Mucosa of rectum (tissue), 2 donors: ENCODE measurements around the gene ZBTB46.

Experiments
- H3K27ac ChIP-seq, 2 donors: one replicate each; pipeline ENCODE4 v1.7.0; 2013; ENCODE audit warnings: inconsistent platforms in 2 of 2, low read depth in 2 of 2, low read length in 2 of 2
- H3K27me3 ChIP-seq, 2 donors: one replicate each; pipeline ENCODE4 v1.7.0; 2013; ENCODE audit warnings: low read length in 2 of 2; ENCODE audit not compliant: control insufficient read depth in 2 of 2, insufficient read depth in 2 of 2
- H3K36me3 ChIP-seq, 2 donors: one replicate each; pipeline ENCODE4 v1.7.0; 2013; ENCODE audit warnings: low read length in 2 of 2; ENCODE audit not compliant: control insufficient read depth in 2 of 2, insufficient read depth in 2 of 2
- H3K4me1 ChIP-seq, 2 donors: one replicate each; pipeline ENCODE4 v1.7.0; 2013; ENCODE audit warnings: low read length in 2 of 2, mild to moderate bottlenecking in 1 of 2; ENCODE audit not compliant: control insufficient read depth in 2 of 2, insufficient read depth in 2 of 2
- H3K4me3 ChIP-seq, 2 donors: one replicate each; pipeline ENCODE4 v1.7.0; 2013; ENCODE audit warnings: low read length in 2 of 2
- H3K9ac ChIP-seq, 2 donors: one replicate each; pipeline ENCODE4 v1.7.0; 2013; ENCODE audit warnings: low read length in 2 of 2, low read depth in 1 of 2, mild to moderate bottlenecking in 1 of 2
- H3K9me3 ChIP-seq, 2 donors: one replicate each; pipeline ENCODE4 v1.7.0; 2013; ENCODE audit warnings: low read length in 2 of 2; ENCODE audit not compliant: control insufficient read depth in 2 of 2
- donor health status: healthy.
- donor health status: Normal muscosa, but diverticular disease.

ZBTB46 gene

DNA sequence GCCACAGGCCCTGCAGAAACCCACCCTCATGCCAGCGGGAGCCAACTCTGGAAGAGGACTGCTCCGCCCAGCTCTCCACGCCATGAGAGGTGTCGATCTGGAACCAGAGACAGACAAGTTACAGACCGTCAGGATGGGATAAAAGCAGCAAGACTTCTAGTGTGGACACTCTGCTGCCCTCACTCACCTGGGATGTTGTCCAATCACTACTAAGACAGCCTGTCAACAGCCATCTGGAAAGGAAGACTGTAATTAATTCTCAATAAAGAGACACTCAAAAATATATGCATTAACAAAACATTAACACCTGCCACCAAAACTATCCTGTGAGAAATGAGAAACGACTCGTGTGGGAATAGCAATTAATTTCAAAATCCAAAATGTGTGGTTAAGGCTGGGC, 63.2 kb downstream of the ZBTB46 start:
- H3K36me3 ChIP-seq: no peaks in the 10 kb centered on the region
- no peaks in the 10 kb centered on the region for H3K27me3 ChIP-seq
- no peaks in the 10 kb centered on the region for H3K9me3 ChIP-seq
- H3K9ac ChIP-seq: no peak overlapping the region
- H3K4me1 ChIP-seq: no peaks in the 10 kb centered on the region
- no peak overlapping the region for H3K4me3 ChIP-seq
- no peak overlapping the region for H3K27ac ChIP-seq

DNA sequence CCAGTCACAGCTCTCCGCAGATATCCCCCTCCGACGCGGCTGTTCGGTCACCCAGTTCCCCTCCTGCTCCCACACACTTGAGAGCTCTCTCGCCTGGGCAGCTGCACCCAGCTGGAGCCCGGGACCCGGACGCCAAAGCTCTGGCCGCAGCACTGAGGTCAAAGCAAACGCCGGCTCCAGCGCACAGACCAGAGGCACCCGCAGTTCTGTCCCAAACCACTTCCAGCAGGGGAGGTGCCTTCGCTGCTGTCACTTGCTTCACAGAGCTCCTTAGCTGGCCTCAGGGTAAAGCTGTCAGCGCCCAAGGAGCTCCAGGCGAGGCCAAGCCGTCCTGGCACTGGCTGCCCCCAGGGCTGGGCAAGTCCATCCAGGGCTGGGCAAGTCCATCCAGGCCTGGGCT, 63.6 kb downstream of the ZBTB46 start:
- H3K4me3 ChIP-seq: no peak overlapping the region
- H3K9ac ChIP-seq: no peak overlapping the region
- H3K4me1 ChIP-seq: no peaks in the 10 kb centered on the region
- no peak overlapping the region for H3K27ac ChIP-seq
- H3K27me3 ChIP-seq: no peaks in the 10 kb centered on the region
- no peaks in the 10 kb centered on the region for H3K36me3 ChIP-seq
- H3K9me3 ChIP-seq: no peaks in the 10 kb centered on the region

DNA sequence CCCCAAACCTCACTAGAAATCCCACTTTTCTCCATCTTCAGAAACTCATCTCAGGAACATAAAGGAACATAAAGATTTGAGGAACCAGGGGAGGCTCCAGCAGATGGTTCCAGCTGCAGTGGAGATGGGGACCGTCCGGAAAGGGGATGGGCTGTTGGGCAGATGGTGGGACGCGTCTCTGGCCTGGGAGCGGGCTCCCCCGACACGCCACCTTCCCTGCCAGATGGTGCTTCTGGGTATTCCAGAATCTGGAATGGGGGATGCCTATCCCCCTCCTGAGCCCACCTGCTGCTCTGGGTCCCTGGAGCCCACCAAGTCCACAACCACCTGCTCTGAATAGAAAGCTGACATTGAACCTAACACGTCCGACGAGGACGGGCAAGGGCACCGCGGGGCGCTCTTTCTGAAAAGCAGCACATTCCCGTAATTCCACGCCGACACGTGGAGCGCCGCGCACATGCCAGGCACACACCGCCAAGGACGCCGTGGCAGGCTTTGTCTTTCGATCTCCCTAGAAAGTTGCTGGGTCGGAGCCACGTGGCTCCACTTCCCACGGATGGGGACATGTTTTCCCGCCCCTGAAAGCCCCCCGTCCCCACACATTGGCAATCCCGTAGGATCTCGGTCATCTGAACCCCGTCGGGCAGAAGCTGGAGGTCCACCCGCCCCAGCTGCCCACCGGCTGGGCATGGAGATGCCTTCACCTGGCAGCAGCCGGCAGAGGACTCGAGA, 64.2 kb downstream of the ZBTB46 start:
- Histone ChIP-seq H3K4me1 (no peaks in the 10 kb centered on the region), H3K36me3 (no peaks in the 10 kb centered on the region), H3K4me3 (no peak overlapping the region), H3K27ac (no peak overlapping the region), H3K9ac (no peak overlapping the region), H3K9me3 (no peaks in the 10 kb centered on the region), H3K27me3 (no peaks in the 10 kb centered on the region)

DNA sequence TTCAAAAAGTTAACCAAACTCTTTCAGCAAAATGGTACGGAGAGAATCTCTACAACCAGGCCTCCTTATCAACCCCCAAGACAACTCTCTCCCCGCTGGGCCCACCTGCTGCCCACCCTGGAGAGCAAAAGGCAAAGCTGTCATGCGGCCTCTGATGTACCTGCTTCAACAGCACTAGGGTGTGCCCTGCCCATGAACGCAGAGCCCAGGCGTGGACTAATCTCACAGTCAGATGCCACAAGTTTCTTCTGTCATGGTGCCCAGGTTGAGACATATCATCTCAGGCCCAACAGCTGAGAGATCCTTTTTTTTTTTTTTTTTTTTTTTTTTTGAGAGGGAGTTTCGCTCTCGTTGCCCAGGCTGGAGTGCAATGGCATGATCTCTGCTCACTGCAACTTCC, 65.2 kb downstream of the ZBTB46 start:
- Histone ChIP-seq H3K9ac (no peak overlapping the region), H3K27me3 (no peaks in the 10 kb centered on the region), H3K36me3 (no peaks in the 10 kb centered on the region), H3K4me1 (no peaks in the 10 kb centered on the region), H3K4me3 (no peak overlapping the region), H3K9me3 (no peaks in the 10 kb centered on the region), H3K27ac (no peak overlapping the region)

DNA sequence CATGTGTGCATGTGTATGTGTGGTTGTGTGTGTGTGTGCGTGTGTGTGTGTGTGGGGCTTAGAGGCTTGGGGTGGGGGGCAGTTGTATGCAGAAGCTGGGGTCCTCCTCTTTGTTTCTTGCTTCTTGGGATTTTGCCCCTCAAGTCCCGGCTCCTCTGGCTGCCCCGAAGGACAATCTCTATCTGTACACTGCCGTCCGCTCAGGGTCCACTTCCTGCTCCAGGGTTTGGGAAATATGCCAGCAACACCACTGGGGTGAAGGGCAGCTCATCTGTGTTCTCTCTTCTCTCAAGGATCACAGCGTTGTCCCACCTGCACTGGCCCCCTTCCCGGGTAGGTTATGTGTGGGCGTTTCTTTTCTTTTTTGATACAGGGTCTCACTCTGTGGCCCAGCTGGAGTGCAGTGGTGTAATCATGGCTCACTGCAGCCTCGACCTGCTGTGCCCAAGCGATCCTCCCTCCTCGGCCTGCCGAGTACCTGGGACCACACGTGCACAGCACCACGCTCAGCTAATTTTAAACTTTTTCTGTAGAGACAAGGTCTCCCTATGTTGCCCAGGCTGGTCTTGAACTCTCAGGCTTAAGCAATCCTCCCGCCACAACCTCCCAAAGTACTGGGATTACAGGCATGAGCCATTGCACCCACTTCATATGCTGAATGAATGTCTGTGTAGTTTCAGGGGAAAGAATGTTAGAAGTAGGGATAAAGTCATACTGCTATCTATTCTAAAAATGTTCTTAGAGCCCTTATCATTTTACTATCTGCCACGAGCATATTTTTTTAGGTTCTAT, 65.8 kb downstream of the ZBTB46 start:
- H3K9ac ChIP-seq: no peak overlapping the region
- H3K9me3 ChIP-seq: no peaks in the 10 kb centered on the region
- H3K27me3 ChIP-seq: no peaks in the 10 kb centered on the region
- no peaks in the 10 kb centered on the region for H3K36me3 ChIP-seq
- no peaks in the 10 kb centered on the region for H3K4me1 ChIP-seq
- no peak overlapping the region for H3K4me3 ChIP-seq
- H3K27ac ChIP-seq: no peak overlapping the region

DNA sequence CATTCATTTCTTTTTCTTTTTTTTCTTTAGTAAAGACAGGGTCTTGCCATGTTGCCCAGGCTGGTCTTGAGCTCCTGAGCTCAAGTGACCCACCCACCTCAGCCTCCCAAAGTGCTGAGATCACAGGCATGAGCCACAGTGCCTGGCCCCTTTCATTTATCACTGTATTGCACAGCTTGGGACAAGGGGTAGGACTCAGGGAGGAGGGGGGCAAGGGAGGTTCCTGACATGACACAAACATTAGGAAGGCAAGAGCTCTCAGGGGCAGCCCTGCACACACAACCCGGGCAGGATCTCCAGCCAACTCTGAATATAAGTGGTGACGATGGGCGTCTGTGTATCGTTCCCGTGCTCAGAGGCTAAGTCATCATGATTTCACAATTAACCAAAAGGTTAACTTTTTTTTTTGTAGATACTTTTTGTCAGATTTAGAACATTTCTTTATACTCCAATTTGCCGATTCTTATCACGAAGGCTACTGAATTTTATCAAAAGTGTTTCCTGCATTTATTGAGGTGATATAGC, 71.6 kb downstream of the ZBTB46 start:
- no peaks in the 10 kb centered on the region for H3K36me3 ChIP-seq
- no peaks in the 10 kb centered on the region for H3K27me3 ChIP-seq
- no peak overlapping the region for H3K27ac ChIP-seq
- H3K4me1 ChIP-seq: no peaks in the 10 kb centered on the region
- no peaks in the 10 kb centered on the region for H3K9me3 ChIP-seq
- H3K4me3 ChIP-seq: no peak overlapping the region
- no peak overlapping the region for H3K9ac ChIP-seq

DNA sequence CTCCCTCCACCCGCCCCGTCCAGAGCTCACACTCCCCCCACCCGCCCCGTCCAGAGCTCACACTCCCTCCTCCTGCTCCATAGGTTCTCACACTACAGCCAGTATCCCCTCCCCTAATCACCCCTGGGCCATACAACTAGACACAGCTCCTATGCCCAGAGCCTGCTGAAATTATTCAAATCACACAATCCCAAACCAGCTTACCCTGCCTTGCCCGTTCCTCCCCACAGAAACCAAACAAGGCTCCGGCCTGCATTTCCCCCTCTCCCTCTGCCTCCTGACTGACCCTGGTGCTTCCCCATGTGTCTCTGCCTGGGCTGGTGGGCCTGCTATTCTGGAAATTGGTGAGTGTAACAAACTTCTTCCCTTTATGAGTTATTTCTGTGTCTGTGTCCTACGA, 72.9 kb downstream of the ZBTB46 start:
- Histone ChIP-seq H3K27ac (no peak overlapping the region), H3K4me1 (no peaks in the 10 kb centered on the region), H3K9ac (no peak overlapping the region), H3K9me3 (no peaks in the 10 kb centered on the region), H3K27me3 (no peaks in the 10 kb centered on the region), H3K36me3 (no peaks in the 10 kb centered on the region), H3K4me3 (no peak overlapping the region)

DNA sequence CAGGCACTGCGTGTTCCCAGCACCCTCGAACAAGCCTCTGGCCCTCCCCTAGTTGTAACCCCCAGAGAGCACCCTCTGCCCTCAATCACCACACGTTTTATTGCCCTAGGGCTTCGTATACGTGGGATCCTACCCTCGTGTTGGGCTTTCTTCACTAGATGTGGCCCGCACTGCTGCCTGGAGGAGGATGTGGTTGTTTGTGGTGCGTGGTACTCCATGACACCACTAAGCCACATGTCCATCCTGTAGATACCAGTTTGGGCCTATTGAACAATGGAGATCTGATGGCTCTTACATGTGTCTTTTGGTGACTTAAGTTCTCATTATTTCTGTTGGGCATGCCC, 74.4 kb downstream of the ZBTB46 start:
- H3K4me1 ChIP-seq: no peaks in the 10 kb centered on the region
- H3K36me3 ChIP-seq: no peaks in the 10 kb centered on the region
- no peak overlapping the region for H3K4me3 ChIP-seq
- no peaks in the 10 kb centered on the region for H3K9me3 ChIP-seq
- no peaks in the 10 kb centered on the region for H3K27me3 ChIP-seq
- H3K9ac ChIP-seq: no peak overlapping the region
- H3K27ac ChIP-seq: no peak overlapping the region

DNA sequence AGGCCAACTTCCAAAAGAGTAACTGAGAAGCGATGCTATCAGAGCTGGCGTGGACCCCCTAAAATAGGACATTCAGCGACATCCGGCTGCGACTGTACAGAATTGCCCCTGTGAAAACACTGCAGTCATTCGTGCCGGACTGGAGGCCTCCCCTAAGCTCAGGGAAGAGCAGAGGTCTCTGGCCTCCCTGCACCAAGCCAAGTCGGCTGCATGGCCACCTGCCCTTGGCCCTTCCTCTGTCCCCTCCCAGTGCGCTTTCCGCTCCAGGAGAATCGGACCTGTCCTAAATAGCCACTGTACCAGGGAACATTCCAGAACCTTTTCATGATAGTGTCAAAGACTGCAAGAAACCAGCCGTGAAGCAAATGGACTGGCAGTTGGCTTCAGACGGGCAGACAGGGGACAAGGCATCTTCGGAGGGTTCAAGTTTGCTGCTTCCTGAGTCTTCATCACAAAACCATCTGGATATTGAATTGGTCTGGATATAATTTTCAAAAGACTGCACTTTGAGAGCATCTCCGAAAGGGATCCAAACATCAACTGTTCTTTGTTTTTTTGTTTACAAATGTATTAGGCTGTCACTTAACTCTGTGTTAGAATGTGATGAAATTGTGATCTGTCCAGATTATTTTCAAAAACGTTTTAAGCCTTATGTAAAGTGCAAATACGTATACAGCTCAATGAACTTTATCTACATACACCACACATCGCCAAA, 75.0 kb downstream of the ZBTB46 start:
- Histone ChIP-seq H3K4me3 (no peak overlapping the region), H3K9ac (no peak overlapping the region), H3K36me3 (no peaks in the 10 kb centered on the region), H3K9me3 (no peaks in the 10 kb centered on the region), H3K27me3 (no peaks in the 10 kb centered on the region), H3K4me1 (no peaks in the 10 kb centered on the region), H3K27ac (no peak overlapping the region)

DNA sequence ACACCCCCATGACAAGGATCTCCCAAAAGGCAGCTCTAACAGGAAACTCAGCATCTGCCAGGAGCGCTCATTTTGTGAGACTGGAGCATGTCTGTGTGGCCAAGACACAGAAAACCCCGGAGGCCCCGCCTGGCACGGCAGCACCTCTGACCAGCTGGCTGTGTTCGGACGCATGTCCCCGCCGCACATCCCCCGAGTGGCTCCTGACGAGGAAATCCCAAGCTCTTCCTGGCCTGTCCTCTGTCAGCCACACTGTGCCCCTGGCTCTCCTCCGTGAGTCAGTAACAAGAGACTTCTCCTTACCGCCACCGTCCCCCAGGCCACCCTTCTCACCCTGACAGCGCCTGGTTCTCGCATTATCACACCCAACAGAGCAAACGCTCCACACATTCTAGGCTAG, 77.1 kb downstream of the ZBTB46 start:
- H3K9ac ChIP-seq: no peak overlapping the region
- H3K36me3 ChIP-seq: no peaks in the 10 kb centered on the region
- H3K9me3 ChIP-seq: no peaks in the 10 kb centered on the region
- no peaks in the 10 kb centered on the region for H3K27me3 ChIP-seq
- no peak overlapping the region for H3K27ac ChIP-seq
- no peaks in the 10 kb centered on the region for H3K4me1 ChIP-seq
- no peak overlapping the region for H3K4me3 ChIP-seq
